ENCODE data around the gene ACOT11. TPM values are rescaled to one million over a fixed set of nuclear protein-coding genes. Genes with fewer than 3 reads are reported as not detected.

Gene ACOT11
- polyA plus RNA-seq, 1 donor, result 5.1 TPM

DNA sequence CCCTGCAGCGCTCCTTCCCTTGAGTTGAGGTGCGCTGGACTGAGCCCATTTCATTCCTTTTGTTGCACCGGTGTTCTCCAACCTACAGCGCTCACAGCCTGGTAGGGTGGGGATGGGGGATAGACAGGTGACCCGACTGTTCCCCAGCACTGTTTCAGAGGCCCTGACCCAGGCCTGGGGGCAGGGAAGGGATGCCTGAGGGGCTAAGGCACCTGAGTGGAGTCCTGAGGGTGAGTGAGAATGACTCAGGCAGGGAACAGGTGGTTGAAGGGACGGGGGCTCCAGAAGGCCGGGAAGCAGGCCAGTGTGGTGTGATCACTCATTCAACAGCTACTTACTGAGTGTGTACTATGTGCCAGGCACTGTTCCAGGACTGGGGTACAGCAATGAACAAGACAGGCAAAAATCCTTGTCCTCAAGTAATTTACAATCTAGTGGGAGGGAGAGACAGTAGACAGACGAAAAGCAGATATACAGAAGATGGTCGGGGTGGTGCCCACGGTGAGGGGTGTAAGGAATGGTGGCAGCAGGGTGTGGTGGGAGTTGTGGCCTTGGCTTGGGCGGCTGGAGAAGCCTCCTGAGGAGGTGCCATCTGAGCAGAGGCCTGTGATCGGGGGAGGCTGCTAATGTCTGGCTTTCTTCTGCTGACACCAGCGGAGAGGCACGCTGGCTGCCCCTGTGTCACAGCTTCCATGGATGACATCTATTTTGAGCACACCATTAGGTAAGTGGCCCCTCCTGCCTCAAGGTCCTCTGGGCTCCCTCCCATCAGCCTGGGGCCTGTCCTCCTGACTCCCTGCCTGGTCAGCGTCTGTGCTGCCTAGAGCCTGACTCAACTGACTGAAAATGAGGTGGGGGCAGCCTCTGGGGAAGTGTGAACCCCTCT, 37.4 kb downstream of the ACOT11 start:
- no peak for DNase-seq (ENCODE audit: low read depth)

DNA sequence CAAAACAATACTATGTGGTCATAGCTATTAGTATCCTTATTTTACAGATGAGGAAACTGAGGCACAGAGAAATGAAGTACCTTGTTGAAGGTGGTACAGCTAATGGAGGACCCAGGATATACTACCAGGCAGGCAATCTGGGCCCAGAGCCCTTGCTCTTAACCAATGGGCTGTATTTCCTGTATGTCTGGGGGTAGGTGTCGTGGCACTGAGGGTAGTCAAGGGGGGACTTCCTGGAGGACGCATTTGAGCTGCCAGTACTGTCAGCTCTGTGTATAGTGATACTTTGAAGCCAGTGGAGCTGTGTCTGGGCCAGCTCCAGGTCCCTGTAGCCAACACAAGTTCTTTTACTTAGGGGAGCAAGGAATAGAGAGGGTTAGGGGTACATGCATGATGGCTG, 40.3 kb downstream of the ACOT11 start:
- no peak for DNase-seq (ENCODE audit: low read depth)

DNA sequence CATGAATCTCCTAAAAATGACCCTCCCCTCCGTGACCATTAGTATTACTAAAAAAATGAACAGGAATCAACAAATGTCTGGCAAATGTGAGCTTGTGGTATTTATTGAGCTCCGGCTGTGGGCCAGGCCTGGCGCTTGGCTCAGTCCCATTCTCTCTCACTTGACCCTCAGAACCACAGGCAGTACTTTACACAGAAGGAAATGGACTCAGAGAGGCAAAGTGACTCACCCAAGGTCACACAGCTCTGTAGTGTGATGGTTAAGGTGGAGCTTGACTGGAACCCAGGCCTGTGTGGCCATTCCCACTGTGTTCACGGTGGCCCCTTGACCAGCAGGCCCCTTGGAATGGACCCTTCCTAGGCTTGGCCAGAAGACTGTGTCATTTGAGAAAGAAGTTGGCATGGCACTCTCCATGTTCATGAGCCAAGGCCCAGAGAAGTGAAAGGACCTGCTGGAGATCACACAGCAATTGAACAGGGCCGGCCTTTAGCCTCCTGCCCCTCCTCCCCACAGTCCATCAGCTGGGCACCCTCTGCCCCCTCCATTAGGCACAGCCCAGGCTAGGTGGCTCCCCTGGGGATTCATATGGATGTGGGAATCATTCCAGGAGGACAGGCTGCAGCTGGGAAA, 43.2 kb downstream of the ACOT11 start:
- DNase-seq (ENCODE audit: low read depth), result no peak

GRCh38 chr1:54593571-54594160, 45.6 kb downstream of the ACOT11 start:
- DNase-seq (ENCODE audit: low read depth), result no peak

DNA sequence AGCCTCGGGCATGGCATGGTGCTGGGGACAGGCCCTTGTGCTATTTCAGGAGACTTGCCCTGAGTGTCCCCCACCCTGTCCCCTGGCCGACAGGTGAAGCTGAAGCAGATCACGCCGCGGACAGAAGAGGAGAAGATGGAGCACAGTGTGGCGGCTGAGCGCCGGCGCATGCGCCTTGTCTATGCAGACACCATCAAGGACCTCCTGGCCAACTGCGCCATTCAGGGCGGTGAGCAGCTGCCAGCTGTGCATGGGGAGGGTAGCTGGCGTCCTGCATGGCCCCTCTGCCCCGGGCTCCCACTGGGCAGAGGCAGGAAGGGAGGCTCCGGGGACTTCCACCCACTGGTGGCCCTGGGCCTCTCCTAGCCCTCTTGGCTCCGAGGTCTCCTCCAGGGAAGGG, 46.4 kb downstream of the ACOT11 start:
- DNase-seq (ENCODE audit: low read depth), result no peak

GRCh38 chr1:54595956-54596498, 48.0 kb downstream of the ACOT11 start:
- DNase-seq (ENCODE audit: low read depth), result no peak

DNA sequence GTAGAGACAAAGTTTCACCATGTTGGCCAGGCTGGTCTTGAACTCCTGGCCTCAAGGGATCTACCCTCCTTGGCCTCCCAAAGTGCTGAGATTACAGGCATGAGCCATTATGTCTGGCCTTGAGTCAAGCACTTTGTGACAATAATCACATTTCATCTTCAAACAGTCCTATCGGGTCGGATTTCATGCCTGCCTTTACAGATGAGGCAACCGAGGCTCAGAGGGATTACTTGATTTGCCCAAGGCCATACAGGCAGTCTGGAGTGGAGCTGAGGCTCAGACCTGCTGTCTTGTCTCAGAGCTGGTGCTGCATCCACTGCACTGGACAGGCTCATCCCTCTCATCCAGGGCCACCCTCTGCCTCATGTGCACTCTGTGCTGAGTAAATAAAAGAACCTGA, 48.7 kb downstream of the ACOT11 start:
- no peak for DNase-seq (ENCODE audit: low read depth)

GRCh38 chr1:54597455-54598030, 49.5 kb downstream of the ACOT11 start:
- no peak for DNase-seq (ENCODE audit: low read depth)

DNA sequence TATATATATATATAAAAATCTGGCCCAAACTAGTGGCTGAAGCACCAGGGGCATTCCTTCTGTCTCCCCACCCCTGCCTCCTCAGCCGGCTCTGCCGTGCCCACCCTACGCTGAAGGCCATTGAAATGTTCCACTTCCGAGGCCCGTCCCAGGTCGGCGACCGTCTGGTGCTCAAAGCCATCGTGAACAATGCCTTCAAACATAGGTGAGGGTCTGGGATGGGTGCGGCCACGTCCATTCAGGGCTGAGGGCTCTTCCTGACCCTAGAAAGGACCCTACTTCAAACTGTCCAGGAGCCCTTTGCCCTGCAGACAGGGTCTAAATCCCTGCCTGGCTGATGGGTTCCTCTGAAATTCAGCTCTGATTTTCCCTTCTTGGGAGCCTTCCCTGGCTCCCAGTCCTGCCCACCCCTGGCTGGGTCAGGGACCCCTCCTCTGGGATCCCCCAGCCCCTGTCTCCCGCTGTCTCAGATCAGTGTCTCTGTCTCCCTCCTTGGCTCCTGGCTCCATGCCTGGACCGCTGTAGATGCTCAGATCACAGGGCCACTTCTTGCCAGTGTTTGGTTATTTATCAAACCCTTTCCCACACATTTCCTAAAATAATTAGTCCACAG, 51.3 kb downstream of the ACOT11 start:
- DNase-seq (ENCODE audit: low read depth), result no peak

- no peak for DNase-seq (ENCODE audit: low read depth)
These were observed 53.1 kb downstream of the ACOT11 start for GRCh38 chr1:54600947-54601721.

DNA sequence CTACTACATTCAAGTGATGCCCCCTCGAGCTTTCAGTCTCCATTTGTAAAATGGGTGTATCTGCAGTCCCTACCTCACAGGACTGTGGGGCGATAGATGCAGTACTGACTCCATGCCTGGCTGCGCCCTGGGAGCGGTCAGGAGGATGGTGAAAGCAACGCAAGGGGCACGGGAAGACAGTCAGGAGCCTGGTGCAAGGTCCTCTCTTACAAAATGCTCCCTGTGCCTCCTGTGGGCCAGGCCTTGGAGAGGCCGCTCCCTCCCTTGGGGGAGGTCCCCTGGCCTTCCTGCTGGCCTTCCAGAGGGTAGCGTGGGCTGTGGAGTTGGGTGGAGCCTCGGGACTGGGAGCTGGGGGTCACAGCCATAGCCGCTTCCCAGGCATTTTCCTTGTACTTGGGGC, 53.7 kb downstream of the ACOT11 start:
- no peak for DNase-seq (ENCODE audit: low read depth)

DNA sequence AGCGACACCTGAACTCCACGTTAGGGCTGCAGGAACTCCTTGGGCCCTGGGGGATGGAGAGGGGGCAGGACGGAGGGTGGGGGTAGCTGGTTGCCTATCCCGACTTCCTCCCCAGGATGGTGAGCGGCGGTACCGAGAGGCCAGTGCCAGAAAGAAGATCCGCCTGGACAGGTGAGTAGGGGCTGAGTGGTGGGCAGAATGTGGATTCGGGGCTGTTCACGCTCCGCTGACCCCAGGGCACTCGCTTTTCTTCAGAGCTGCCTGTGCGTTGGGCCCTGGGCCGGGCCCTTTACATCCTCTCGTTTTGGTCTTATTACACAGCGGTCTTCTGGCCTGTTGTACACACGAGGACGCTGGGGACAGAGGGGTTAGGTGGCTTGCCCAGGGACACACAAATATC, 54.5 kb downstream of the ACOT11 start:
- no peak for DNase-seq (ENCODE audit: low read depth)

- DNase-seq (ENCODE audit: low read depth), result no peak
These were observed 55.2 kb downstream of the ACOT11 start for GRCh38 chr1:54603241-54603640.

DNA sequence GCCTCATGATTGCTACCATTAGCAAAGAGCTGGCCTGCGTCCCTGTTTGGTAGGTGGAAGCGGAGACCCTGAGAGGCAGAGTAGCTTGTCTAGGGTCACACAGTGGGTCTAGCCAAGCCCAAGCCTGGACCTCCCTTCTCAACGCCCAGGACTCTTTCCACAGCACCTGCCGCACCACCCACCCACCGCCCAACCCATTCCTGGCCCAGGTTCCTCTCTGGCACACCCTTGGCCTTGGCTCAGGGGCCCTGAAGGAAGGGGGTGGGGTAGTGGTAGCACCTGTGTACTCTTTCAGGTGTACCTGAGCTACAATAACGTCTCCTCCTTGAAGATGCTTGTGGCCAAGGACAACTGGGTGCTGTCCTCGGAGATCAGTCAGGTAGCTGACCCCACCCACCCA, 56.0 kb downstream of the ACOT11 start:
- DNase-seq (ENCODE audit: low read depth), result no peak

DNA sequence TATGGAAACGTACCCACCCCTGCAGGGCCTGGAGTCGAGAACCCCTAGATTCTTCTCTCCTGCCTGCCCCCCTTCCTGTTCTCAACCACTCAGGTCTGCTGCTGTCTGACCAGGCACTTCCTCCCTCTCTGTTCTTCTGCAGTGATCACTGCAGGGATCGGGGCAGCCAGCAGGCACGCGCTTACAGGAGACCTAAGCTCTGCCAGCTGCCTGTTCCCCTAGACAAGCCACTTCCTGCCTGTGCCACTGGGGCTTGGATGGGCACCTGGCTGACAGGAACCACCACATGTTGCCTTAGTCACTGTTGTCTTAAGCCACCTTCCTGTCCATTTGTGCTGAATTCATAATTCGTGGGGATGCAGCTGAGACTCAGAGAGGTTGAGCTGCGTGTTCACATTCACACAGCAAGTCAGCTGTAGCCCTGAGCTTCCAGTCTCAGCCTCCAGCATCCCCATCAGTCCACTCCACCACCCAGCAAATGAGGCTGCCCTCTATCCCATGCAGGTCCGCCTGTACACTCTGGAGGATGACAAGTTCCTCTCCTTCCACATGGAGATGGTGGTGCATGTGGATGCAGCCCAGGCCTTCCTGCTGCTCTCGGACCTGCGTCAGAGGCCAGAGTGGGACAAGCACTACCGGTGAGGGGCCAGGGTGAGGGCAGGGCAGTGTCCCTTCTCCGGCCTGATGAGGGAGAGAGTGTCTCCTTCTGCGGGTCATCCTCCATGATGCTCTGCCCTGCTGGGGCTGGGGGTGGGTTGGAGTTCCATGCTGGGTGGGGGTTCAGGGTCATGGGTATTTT, 56.7 kb downstream of the ACOT11 start:
- DNase-seq (ENCODE audit: low read depth), result no peak

- no peak for DNase-seq (ENCODE audit: low read depth)
These were observed 58.3 kb downstream of the ACOT11 start for GRCh38 chr1:54606096-54606989.

DNA sequence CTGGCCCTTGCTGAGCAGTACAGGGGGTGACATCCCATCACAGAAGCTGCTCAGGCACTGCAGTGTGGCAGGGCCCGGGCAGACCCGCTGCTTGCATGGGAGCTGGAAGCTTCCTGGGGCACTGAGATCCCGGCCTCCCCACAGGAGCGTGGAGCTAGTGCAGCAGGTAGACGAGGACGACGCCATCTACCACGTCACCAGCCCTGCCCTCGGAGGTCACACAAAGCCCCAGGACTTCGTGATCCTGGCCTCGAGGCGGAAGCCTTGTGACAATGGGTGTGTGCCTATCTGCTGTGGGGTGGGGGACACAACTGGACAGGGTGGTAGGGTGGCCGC, 58.9 kb downstream of the ACOT11 start:
- DNase-seq (ENCODE audit: low read depth), result no peak

- DNase-seq (ENCODE audit: low read depth), result no peak
These were observed 60.0 kb downstream of the ACOT11 start for GRCh38 chr1:54607821-54608565.
